Muscle of leg (tissue), 11 donors: ENCODE measurements around the gene SSTR5. TPM values are rescaled to one million over a fixed set of nuclear protein-coding genes. Genes with fewer than 3 reads are reported as not detected.
A peak's percentile ranks its signal among the peaks of the same experiment; 100 is the strongest.

ENCODE experiments used
- DNase-seq: peaks from one replicate; pipeline ENCODE4 v3.0.0; 2013
- H3K27ac ChIP-seq: one replicate; pipeline ENCODE4 v1.5.1; 2013; ENCODE audit warnings: mild to moderate bottlenecking, low read length, control low read depth
- H3K27me3 ChIP-seq: one replicate; pipeline ENCODE4 v1.6.1; 2013; ENCODE audit warnings: low read length; ENCODE audit not compliant: control insufficient read depth, insufficient read depth
- H3K36me3 ChIP-seq: one replicate; pipeline ENCODE4 v1.6.1; 2013; ENCODE audit warnings: low read length; ENCODE audit not compliant: control insufficient read depth, insufficient read depth
- H3K4me1 ChIP-seq: one replicate; pipeline ENCODE4 v1.6.1; 2013; ENCODE audit warnings: low read length; ENCODE audit not compliant: control insufficient read depth, insufficient read depth
- H3K4me3 ChIP-seq: one replicate; pipeline ENCODE4 v1.5.1; 2013; ENCODE audit warnings: low read length, control low read depth
- H3K9me3 ChIP-seq: replicated peaks from 2 replicates; pipeline ENCODE4 v1.6.1; 2013; ENCODE audit warnings: low read depth, low read length; ENCODE audit not compliant: control insufficient read depth
- WGBS: methylation state at CpG from one replicate; pipeline ENCODE4 v1.1.5; 2013; ENCODE audit warnings: missing lambda C conversion rate; ENCODE audit not compliant: insufficient coverage; 5-methylcytosine and 5-hydroxymethylcytosine counted together
- polyA plus RNA-seq, 8 donors: library from polyadenylated mRNA; unstranded; fragments of 120-200 nt; gene quantifications; one replicate each; pipeline versions ENCODE4 v1.2.1 to v1.2.3, GENCODE V29; 2013; ENCODE audit warnings: inconsistent platforms in 1 of 8, low replicate concordance in 1 of 8; ENCODE audit not compliant: insufficient read length in 8 of 8, insufficient read depth in 1 of 8
- total RNA-seq: library from RNA; stranded (reverse); fragments of 120-200 nt; gene quantifications from one replicate; pipeline ENCODE4 v1.2.4, GENCODE V29; 2013

Gene SSTR5
- total and polyA plus RNA-seq, 9 donors, result 0.08 to 0.13 (median 0.10) TPM; not detected in 6

- no peak for DNase-seq
- Histone ChIP-seq H3K4me1 (peaks cover 55% of the 10 kb centered on the region), H3K9me3 (peaks cover 2% of the 10 kb centered on the region), H3K36me3 (no peaks in the 10 kb centered on the region), H3K27ac (no peak overlapping the region), H3K4me3 (no peak overlapping the region), H3K27me3 (peaks cover 10% of the 10 kb centered on the region)
- WGBS, result 88% methylated on average over 12 of the region's 12 CpGs
Measured at GRCh38 chr16:1038932-1039331, 33.6 kb upstream of the SSTR5 start.

GRCh38 chr16:1039762-1040161 lies 32.8 kb upstream of the SSTR5 start:
- no peak overlapping the region for H3K4me3 ChIP-seq
- H3K9me3 ChIP-seq, result peaks cover 2% of the 10 kb centered on the region
- H3K27ac ChIP-seq, result no peak overlapping the region
- 77% methylated on average over 6 of the region's 11 CpGs for WGBS
- peaks cover 58% of the 10 kb centered on the region for H3K4me1 ChIP-seq
- H3K27me3 ChIP-seq, result peaks cover 16% of the 10 kb centered on the region
- no peaks in the 10 kb centered on the region for H3K36me3 ChIP-seq
- no peak for DNase-seq

GRCh38 chr16:1040346-1040745 lies 32.2 kb upstream of the SSTR5 start:
- Histone ChIP-seq H3K4me1 (peaks cover 58% of the 10 kb centered on the region), H3K4me3 (no peak overlapping the region), H3K27me3 (peaks cover 19% of the 10 kb centered on the region), H3K36me3 (no peaks in the 10 kb centered on the region), H3K27ac (no peak overlapping the region), H3K9me3 (peaks cover 2% of the 10 kb centered on the region)
- DNase-seq, result no peak
- WGBS, result 83% methylated on average over 23 of the region's 29 CpGs

- WGBS, result 68% methylated on average over 13 of the region's 15 CpGs
- H3K27me3 ChIP-seq, result peaks cover 23% of the 10 kb centered on the region
- H3K4me3 ChIP-seq, result no peak overlapping the region
Measured at GRCh38 chr16:1042049-1042744, 30.4 kb upstream of the SSTR5 start.

GRCh38 chr16:1042866-1043265 lies 29.7 kb upstream of the SSTR5 start:
- DNase-seq, result peak; percentile 89
- no peaks in the 10 kb centered on the region for H3K36me3 ChIP-seq
- H3K4me1 ChIP-seq, result peaks cover 59% of the 10 kb centered on the region
- peak overlapping the region; percentile 69 for H3K27ac ChIP-seq
- WGBS, result 12% methylated on average over 19 of the region's 19 CpGs
- no peak overlapping the region for H3K4me3 ChIP-seq
- H3K27me3 ChIP-seq, result peaks cover 21% of the 10 kb centered on the region
- H3K9me3 ChIP-seq, result peaks cover 2% of the 10 kb centered on the region

More at GRCh38 chr16:1042049-1042744, 30.4 kb upstream of the SSTR5 start:
- Histone ChIP-seq H3K9me3 (peaks cover 2% of the 10 kb centered on the region), H3K36me3 (no peaks in the 10 kb centered on the region), H3K4me1 (peaks cover 58% of the 10 kb centered on the region), H3K27ac (peak overlapping the region; percentile 69)
- peak; percentile 68 for DNase-seq

- Histone ChIP-seq H3K4me1 (peaks cover 64% of the 10 kb centered on the region), H3K27ac (peak overlapping the region; percentile 81), H3K27me3 (peaks cover 20% of the 10 kb centered on the region), H3K4me3 (peak overlapping the region; percentile 15), H3K36me3 (no peaks in the 10 kb centered on the region), H3K9me3 (peaks cover 2% of the 10 kb centered on the region)
- DNase-seq, result peak; percentile 76
- 14% methylated on average over 30 of the region's 40 CpGs for WGBS
Measured at GRCh38 chr16:1043881-1044451, 28.6 kb upstream of the SSTR5 start.

GRCh38 chr16:1044460-1045309 lies 27.9 kb upstream of the SSTR5 start:
- Histone ChIP-seq H3K27ac (peak overlapping the region; percentile 81), H3K27me3 (peaks cover 20% of the 10 kb centered on the region), H3K4me3 (no peak overlapping the region), H3K36me3 (no peaks in the 10 kb centered on the region), H3K4me1 (peaks cover 71% of the 10 kb centered on the region), H3K9me3 (peaks cover 2% of the 10 kb centered on the region)
- peak; percentile 61 for DNase-seq
- WGBS, result 31% methylated on average over 36 of the region's 43 CpGs

- Histone ChIP-seq H3K4me3 (no peak overlapping the region), H3K9me3 (peaks cover 2% of the 10 kb centered on the region), H3K27me3 (peaks cover 23% of the 10 kb centered on the region), H3K27ac (peak overlapping the region; percentile 81), H3K36me3 (no peaks in the 10 kb centered on the region), H3K4me1 (peaks cover 79% of the 10 kb centered on the region)
- peak; percentile 88 for DNase-seq
- 19% methylated on average over 31 of the region's 38 CpGs for WGBS
Measured at GRCh38 chr16:1045310-1045992, 27.1 kb upstream of the SSTR5 start.

- H3K4me3 ChIP-seq, result no peak overlapping the region
- peaks cover 2% of the 10 kb centered on the region for H3K9me3 ChIP-seq
- whole genome bisulfite sequencing, result 66% methylated on average over 33 of the region's 49 CpGs
- DNase-seq, result peak; percentile 72
- H3K4me1 ChIP-seq, result peaks cover 87% of the 10 kb centered on the region
- peak overlapping the region; percentile 80 for H3K27ac ChIP-seq
- peaks cover 26% of the 10 kb centered on the region for H3K27me3 ChIP-seq
- H3K36me3 ChIP-seq, result no peaks in the 10 kb centered on the region
Measured at GRCh38 chr16:1045993-1046911, 26.3 kb upstream of the SSTR5 start.
